GM12801 (cell line): ENCODE measurements around the gene PRKN.

Experiments used
- TF ChIP-seq, protein P1 (sequence below): IDR thresholded peaks from one replicate; pipeline ENCODE4 v1.5.1; 2011; ENCODE audit warnings: control low read depth; ENCODE audit not compliant: insufficient read length; ENCODE audit errors: extremely low read depth

Gene PRKN

DNA sequence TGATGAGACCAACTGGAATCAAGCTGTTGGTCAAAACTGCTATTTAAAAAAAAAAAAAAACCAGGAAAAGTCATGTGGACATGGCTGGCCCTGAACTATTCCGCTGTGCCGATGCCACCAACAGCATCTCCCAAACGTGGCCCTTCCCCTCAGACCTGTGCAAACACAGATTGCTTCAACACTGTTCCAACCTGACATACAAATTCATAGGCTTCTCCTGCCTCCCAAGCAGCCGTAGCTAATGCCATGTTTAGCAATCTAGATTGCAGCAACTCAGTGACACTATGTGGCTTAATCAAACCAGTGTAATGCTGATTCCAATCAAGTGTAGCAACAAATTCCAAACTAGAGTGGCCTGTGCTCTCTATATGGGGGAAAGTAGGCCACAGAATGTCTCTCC, 16.2 kb downstream of the PRKN start:
- TF ChIP-seq, protein P1, sequence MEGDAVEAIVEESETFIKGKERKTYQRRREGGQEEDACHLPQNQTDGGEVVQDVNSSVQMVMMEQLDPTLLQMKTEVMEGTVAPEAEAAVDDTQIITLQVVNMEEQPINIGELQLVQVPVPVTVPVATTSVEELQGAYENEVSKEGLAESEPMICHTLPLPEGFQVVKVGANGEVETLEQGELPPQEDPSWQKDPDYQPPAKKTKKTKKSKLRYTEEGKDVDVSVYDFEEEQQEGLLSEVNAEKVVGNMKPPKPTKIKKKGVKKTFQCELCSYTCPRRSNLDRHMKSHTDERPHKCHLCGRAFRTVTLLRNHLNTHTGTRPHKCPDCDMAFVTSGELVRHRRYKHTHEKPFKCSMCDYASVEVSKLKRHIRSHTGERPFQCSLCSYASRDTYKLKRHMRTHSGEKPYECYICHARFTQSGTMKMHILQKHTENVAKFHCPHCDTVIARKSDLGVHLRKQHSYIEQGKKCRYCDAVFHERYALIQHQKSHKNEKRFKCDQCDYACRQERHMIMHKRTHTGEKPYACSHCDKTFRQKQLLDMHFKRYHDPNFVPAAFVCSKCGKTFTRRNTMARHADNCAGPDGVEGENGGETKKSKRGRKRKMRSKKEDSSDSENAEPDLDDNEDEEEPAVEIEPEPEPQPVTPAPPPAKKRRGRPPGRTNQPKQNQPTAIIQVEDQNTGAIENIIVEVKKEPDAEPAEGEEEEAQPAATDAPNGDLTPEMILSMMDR: no peak

DNA sequence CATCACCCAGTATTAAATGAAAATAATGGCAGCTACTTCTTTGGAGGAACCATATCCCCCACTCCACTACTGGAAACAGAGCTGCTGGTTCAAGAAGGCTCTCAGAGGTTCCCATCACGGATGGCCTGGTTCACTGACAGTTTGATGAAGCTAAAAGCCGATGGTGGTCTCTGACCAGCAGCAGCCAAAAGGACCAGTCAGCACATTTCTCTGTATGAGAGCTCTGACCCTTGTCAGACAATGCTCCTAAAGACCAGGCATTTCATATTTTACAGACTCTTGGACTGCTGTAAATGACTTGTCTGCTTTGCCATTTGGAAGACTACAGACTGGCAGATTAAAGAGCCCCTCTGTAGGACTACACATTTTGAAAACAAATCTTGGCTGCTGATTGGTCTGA, 16.6 kb downstream of the PRKN start:
- TF ChIP-seq, protein P1: no peak

DNA sequence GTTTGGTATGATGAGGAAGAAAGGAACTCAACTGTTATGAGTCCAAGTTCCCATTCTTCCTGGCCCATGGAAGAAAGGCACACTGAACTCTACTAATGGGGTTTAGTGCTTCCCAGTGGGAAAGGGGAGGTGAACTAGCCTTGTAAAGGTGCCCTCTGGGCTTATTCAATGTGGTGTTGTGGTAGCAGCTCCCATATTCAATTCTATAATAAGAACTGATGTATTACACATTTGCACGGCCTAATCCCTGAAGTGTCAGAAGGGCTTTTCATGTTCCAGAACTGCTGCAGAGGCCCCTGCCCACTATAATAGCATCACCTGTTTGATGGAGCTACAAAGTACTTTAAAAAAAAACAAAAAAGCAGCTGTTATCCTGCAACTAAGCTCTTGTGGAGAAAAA, 17.1 kb downstream of the PRKN start:
- TF ChIP-seq, protein P1: no peak

DNA sequence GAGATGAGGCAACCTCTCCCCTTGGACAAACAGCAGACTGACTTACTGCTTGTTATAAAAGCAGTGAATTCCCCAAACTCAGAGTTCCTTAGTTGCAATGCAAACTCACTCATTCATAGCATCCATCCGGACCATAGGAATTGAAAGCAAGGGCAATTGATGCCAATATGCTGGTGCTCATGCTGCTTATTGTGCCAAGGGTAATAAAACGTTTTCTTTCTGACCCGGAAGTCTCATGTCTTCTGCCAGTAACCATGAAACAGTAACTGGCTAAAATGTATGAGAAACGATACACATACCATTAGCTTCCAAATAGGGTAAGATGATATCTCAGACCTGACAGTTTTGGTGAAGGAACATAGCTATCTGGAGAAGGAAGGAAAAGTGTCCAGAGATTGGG, 18.1 kb downstream of the PRKN start:
- TF ChIP-seq, protein P1: no peak

DNA sequence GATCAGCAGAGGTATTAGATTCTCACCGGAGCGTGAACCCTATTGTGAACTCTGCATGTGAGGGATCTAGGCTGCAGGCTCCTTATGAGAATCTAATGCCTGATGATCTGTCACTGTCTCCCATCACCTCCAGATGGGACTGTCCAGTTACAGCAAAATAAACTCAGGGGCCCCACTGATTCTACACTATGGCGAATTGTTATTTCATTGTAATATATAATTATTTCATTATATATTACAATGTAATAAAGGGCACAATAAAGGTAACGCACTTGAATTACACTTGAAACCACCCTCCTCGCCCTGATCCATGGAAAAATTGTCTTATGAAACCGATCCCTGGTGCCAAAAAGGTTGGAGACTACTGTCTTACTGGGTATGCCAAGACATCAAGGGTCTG, 18.6 kb downstream of the PRKN start:
- TF ChIP-seq, protein P1: no peak

DNA sequence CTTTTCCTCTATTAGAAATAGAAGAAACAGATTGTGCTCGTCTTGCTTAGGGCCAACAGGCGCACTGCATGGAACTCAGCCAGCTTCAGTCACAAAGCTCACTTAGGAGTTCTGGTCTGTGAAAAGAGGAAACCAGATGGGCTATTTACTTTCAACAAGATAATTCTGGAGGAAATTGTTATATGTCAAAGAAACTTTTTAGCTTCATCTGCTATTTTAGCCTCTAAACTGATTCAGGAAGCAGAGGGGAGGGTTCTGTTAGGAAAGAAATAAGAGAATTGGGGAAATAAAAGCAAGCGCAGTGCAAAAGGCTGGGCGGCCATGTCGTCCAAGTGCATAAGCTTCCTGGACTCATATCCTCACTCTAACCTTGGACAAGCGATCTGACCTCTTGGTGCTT, 21.3 kb downstream of the PRKN start:
- TF ChIP-seq, protein P1: no peak

DNA sequence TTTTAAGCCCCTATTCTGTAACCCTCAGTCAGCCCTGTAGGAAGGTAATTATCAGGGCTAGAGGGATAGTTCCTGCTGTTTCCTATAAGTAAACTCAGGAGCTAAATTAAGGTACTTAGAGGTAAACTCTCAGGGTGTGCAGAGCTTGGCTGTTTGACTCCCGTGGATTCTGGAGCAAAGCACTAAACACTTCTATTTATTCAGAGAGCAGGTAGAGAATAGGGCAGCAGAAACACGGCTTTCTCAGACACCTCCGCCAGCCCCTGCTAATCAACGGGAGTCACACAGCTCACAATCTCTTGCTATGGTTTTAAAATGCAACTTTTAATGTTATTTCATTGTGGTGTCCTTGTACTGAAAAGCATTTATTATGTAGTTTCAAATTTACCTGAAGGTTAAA, 21.8 kb downstream of the PRKN start:
- TF ChIP-seq, protein P1: no peak

DNA sequence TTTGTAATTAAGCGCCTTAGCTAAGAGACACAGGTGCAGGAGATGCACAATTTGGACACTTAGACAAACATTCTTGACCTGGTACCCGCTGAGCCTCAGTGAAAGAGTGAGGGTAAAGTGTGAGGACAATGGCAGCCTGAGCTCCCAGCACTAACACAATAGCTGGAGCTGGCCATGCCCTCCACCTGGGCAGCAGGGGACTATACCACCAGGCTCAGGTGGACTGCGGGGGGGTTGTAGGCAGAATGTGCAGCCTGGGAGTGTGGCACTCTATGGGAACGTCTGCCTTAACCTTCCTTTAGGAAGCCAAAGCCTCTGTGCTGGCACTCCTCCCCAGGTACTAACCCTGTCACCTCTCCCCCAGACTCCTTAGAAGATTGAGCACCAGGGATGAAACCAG, 23.6 kb downstream of the PRKN start:
- TF ChIP-seq, protein P1: no peak
